ENCODE results near the gene B4GALNT4.

- TF ChIP-seq, protein P1, sequence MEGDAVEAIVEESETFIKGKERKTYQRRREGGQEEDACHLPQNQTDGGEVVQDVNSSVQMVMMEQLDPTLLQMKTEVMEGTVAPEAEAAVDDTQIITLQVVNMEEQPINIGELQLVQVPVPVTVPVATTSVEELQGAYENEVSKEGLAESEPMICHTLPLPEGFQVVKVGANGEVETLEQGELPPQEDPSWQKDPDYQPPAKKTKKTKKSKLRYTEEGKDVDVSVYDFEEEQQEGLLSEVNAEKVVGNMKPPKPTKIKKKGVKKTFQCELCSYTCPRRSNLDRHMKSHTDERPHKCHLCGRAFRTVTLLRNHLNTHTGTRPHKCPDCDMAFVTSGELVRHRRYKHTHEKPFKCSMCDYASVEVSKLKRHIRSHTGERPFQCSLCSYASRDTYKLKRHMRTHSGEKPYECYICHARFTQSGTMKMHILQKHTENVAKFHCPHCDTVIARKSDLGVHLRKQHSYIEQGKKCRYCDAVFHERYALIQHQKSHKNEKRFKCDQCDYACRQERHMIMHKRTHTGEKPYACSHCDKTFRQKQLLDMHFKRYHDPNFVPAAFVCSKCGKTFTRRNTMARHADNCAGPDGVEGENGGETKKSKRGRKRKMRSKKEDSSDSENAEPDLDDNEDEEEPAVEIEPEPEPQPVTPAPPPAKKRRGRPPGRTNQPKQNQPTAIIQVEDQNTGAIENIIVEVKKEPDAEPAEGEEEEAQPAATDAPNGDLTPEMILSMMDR (IDR thresholded peaks at IDR 0.05; ENCODE audit: low read depth, low read length, missing input control) = no peak
- TF ChIP-seq TAF1 (conservative IDR thresholded peaks at IDR 0.05) (no peak), ATF3 (IDR thresholded peaks at IDR 0.05) (no peak), SP1 (IDR thresholded peaks at IDR 0.05) (no peak), RAD21 (IDR thresholded peaks at IDR 0.05) (no peak), YY1 (IDR thresholded peaks at IDR 0.05) (no peak), GABPA (IDR thresholded peaks at IDR 0.05 in 1 of 2, conservative IDR thresholded peaks at IDR 0.05 in 1 of 2) (no peak), REST (IDR thresholded peaks at IDR 0.05) (no peak), FOXA1 (IDR thresholded peaks at IDR 0.05) (no peak), JUND (IDR thresholded peaks at IDR 0.05) (no peak)
These were observed 3.8 kb downstream of the B4GALNT4 start for GRCh38 chr11:372809-373715.
